Measurements from ENCODE around the gene NFASC. TPM values are rescaled to one million over a fixed set of nuclear protein-coding genes. Genes with fewer than 3 reads are reported as not detected.

The NFASC gene
- total and polyA plus RNA-seq, 9 of the 15 experiments (the other 6 are each of a cell fraction or from before 2014, with no cell fraction given), result 0.03 to 0.16 (median 0.06) TPM; not detected in 6

- Histone ChIP-seq H3K36me3 (ENCODE audit: control insufficient read depth, insufficient read depth, low read length) (no peaks in the 10 kb centered on the region), H2AFZ (ENCODE audit: low read depth, low read length) (no peak overlapping the region), H3K9ac (ENCODE audit: insufficient read depth in 1 of 2, low read depth in 2 of 2, low read length in 2 of 2) (peak overlapping the region in 1 of 2 experiments; percentile 74; a peak in 2 of 4 replicates), H4K20me1 (replicated peaks; ENCODE audit: control insufficient read depth, insufficient read depth, low read length) (peaks cover 7% of the 10 kb centered on the region; the same call in 1 of the 2 replicates), H3K4me1 (replicated peaks in 1 of 2; ENCODE audit: control insufficient read depth in 2 of 2, insufficient read depth in 2 of 2, low read length in 2 of 2) (peaks cover 0 to 25% of the 10 kb centered on the region in 2 experiments; a peak in 3 of 5 replicates), H3K9me1 (ENCODE audit: control insufficient read depth, insufficient read depth, low read length) (no peaks in the 10 kb centered on the region), H3K27me3 (ENCODE audit: control insufficient read depth in 2 of 2, insufficient read depth in 2 of 2, low read length in 2 of 2) (peaks cover 45 to 78% of the 10 kb centered on the region in 2 experiments), H3K4me2 (ENCODE audit: insufficient read depth, low read length) (no peak overlapping the region), H3K79me2 (ENCODE audit: control insufficient read depth, insufficient read depth, low read length) (no peaks in the 10 kb centered on the region), H3K4me3 (no peak overlapping the region), H3K27ac (ENCODE audit: extremely low read depth, low read depth, low read length) (no peak overlapping the region), H3K9me3 (replicated peaks; ENCODE audit: control insufficient read depth, insufficient read depth, low read depth, low read length) (no peaks in the 10 kb centered on the region)
- CTCF ChIA-PET (ENCODE audit: low intra/inter-chr PET ratio), result no interaction called here
- in situ Hi-C loops (cut with MboI), result no loop called here
- 3% methylated on average over 13 of the region's 13 CpGs for WGBS (ENCODE audit: insufficient coverage, low coverage, missing lambda C conversion rate)
- peak; percentile 57 for ATAC-seq
- no TSS peak for BruUV-seq (replicated peaks)
- POLR2A ChIA-PET, result no interaction called here
- intact Hi-C loops (cut with micrococcal nuclease), result loop anchor here (10.0 kb wide), 1 partner anchor 261 kb away; no protein-coding TSS in a partner anchor
- FAIRE-seq, result no peak
- peak; percentile 38 to 51 (median 47) for DNase-seq (ENCODE audit: extremely low read depth in 1 of 4, low spot score in 3 of 4)
- no peak for TF ChIP-seq MTA3 (IDR thresholded peaks at IDR 0.05; ENCODE audit: borderline replicate concordance)
- TF ChIP-seq RBFOX2 (IDR thresholded peaks at IDR 0.05; ENCODE audit: low read depth, low read length), result no peak
- no peak for TF ChIP-seq ZNF449 (CRISPR knock-in tag; IDR thresholded peaks at IDR 0.05)
- TF ChIP-seq, protein P1, sequence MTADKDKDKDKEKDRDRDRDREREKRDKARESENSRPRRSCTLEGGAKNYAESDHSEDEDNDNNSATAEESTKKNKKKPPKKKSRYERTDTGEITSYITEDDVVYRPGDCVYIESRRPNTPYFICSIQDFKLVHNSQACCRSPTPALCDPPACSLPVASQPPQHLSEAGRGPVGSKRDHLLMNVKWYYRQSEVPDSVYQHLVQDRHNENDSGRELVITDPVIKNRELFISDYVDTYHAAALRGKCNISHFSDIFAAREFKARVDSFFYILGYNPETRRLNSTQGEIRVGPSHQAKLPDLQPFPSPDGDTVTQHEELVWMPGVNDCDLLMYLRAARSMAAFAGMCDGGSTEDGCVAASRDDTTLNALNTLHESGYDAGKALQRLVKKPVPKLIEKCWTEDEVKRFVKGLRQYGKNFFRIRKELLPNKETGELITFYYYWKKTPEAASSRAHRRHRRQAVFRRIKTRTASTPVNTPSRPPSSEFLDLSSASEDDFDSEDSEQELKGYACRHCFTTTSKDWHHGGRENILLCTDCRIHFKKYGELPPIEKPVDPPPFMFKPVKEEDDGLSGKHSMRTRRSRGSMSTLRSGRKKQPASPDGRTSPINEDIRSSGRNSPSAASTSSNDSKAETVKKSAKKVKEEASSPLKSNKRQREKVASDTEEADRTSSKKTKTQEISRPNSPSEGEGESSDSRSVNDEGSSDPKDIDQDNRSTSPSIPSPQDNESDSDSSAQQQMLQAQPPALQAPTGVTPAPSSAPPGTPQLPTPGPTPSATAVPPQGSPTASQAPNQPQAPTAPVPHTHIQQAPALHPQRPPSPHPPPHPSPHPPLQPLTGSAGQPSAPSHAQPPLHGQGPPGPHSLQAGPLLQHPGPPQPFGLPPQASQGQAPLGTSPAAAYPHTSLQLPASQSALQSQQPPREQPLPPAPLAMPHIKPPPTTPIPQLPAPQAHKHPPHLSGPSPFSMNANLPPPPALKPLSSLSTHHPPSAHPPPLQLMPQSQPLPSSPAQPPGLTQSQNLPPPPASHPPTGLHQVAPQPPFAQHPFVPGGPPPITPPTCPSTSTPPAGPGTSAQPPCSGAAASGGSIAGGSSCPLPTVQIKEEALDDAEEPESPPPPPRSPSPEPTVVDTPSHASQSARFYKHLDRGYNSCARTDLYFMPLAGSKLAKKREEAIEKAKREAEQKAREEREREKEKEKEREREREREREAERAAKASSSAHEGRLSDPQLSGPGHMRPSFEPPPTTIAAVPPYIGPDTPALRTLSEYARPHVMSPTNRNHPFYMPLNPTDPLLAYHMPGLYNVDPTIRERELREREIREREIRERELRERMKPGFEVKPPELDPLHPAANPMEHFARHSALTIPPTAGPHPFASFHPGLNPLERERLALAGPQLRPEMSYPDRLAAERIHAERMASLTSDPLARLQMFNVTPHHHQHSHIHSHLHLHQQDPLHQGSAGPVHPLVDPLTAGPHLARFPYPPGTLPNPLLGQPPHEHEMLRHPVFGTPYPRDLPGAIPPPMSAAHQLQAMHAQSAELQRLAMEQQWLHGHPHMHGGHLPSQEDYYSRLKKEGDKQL (CRISPR knock-in tag; IDR thresholded peaks at IDR 0.05; ENCODE audit: borderline replicate concordance), result no peak
- TF ChIP-seq, protein P2, sequence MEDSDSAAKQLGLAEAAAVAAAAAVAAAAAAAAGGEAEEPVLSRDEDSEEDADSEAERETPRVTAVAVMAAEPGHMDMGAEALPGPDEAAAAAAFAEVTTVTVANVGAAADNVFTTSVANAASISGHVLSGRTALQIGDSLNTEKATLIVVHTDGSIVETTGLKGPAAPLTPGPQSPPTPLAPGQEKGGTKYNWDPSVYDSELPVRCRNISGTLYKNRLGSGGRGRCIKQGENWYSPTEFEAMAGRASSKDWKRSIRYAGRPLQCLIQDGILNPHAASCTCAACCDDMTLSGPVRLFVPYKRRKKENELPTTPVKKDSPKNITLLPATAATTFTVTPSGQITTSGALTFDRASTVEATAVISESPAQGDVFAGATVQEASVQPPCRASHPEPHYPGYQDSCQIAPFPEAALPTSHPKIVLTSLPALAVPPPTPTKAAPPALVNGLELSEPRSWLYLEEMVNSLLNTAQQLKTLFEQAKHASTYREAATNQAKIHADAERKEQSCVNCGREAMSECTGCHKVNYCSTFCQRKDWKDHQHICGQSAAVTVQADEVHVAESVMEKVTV (CRISPR knock-in tag; IDR thresholded peaks at IDR 0.05), result no peak
- TF ChIP-seq SFPQ (IDR thresholded peaks at IDR 0.05; ENCODE audit: low read depth, low read length), result no peak
- no peak for TF ChIP-seq CHD4 (IDR thresholded peaks at IDR 0.05; ENCODE audit: insufficient read depth, insufficient replicate concordance, low read depth, low read length, poor library complexity, severe bottlenecking)
- TF ChIP-seq ZNF717 (CRISPR knock-in tag; IDR thresholded peaks at IDR 0.05), result no peak
- no peak for TF ChIP-seq NR3C1 (CRISPR knock-in tag; IDR thresholded peaks at IDR 0.05)
- TF ChIP-seq ZFPM2 (CRISPR knock-in tag; IDR thresholded peaks at IDR 0.05), result no peak
These were observed 195.6 kb downstream of the NFASC start for GRCh38 chr1:205066141-205066818.

Measured in K562 (cell line).